DOHH2 (cell line): ENCODE measurements around the gene KATNIP.

ENCODE experiments used
- H3F3A ChIP-seq: fragments of 200-600 bp; sonication (generic), shearing (Covaris generic); 2 replicates; pipeline ENCODE4 v1.6.0; 2016; ENCODE audit warnings: antibody characterized with exemption, mild to moderate bottlenecking; ENCODE audit not compliant: control insufficient read depth, insufficient read depth
- H3K27ac ChIP-seq: fragments of 200-600 bp; sonication (generic); 2 replicates; pipeline ENCODE4 v1.5.1; 2014; ENCODE audit warnings: low read depth, mild to moderate bottlenecking, low read length, moderate library complexity
- H3K27me3 ChIP-seq: fragments of 200-600 bp; sonication (generic); 2 replicates; pipeline ENCODE4 v1.6.1; 2014; ENCODE audit warnings: mild to moderate bottlenecking, low read length, mixed read lengths; ENCODE audit not compliant: control insufficient read depth
- H3K36me3 ChIP-seq: fragments of 200-600 bp; sonication (generic); 2 replicates; pipeline ENCODE4 v1.6.1; 2014; ENCODE audit warnings: mild to moderate bottlenecking, low read length, moderate library complexity, mixed read lengths; ENCODE audit not compliant: control insufficient read depth
- H3K4me1 ChIP-seq: fragments of 200-600 bp; sonication (generic); 2 replicates; pipeline ENCODE4 v1.6.1; 2014; ENCODE audit warnings: mild to moderate bottlenecking, low read length, mixed read lengths; ENCODE audit not compliant: control insufficient read depth
- H3K4me2 ChIP-seq: fragments of 200-600 bp; sonication (generic); 2 replicates; pipeline ENCODE4 v1.6.0; 2014; ENCODE audit warnings: mild to moderate bottlenecking, low read length, moderate library complexity
- H3K4me3 ChIP-seq: fragments of 200-600 bp; sonication (generic); 2 replicates; pipeline ENCODE4 v1.5.1; 2014; ENCODE audit warnings: mild to moderate bottlenecking, low read length, mixed read lengths
- H3K79me2 ChIP-seq: fragments of 200-600 bp; sonication (generic); 2 replicates; pipeline ENCODE4 v1.6.1; 2014; ENCODE audit warnings: mild to moderate bottlenecking, low read length, mixed read lengths; ENCODE audit not compliant: control insufficient read depth
- H3K9me2 ChIP-seq: fragments of 200-600 bp; sonication (generic); replicated peaks from 2 replicates; pipeline ENCODE4 v1.6.1; 2014; ENCODE audit warnings: mild to moderate bottlenecking, low read length, mixed read lengths; ENCODE audit not compliant: control insufficient read depth
- H3K9me3 ChIP-seq: fragments of 200-600 bp; sonication (generic); 2 replicates; pipeline ENCODE4 v1.6.1; 2014; ENCODE audit warnings: antibody characterized with exemption, low read length, mixed read lengths; ENCODE audit not compliant: control insufficient read depth, insufficient read depth
- H4K20me1 ChIP-seq: fragments of 200-600 bp; sonication (generic); 2 replicates; pipeline ENCODE4 v1.6.0; 2014; ENCODE audit warnings: low read depth, mild to moderate bottlenecking, antibody characterized with exemption, low read length, moderate library complexity; ENCODE audit not compliant: control insufficient read depth, insufficient read depth
- EZH2phosphoT487 ChIP-seq: fragments of 200-600 bp; sonication (generic); IDR thresholded peaks from 2 replicates; pipeline ENCODE4 v1.6.1; 2017; ENCODE audit warnings: borderline replicate concordance, mild to moderate bottlenecking, antibody characterized with exemption, low read length, moderate library complexity, mixed read lengths
- TF ChIP-seq, protein P1 (sequence below): fragments of 200-600 bp; sonication (generic); IDR thresholded peaks from one replicate; pipeline ENCODE4 v1.5.1; 2014; ENCODE audit warnings: antibody characterized with exemption, mild to moderate bottlenecking, low read depth, low read length; ENCODE audit not compliant: poor library complexity, severe bottlenecking

The KATNIP gene

DNA sequence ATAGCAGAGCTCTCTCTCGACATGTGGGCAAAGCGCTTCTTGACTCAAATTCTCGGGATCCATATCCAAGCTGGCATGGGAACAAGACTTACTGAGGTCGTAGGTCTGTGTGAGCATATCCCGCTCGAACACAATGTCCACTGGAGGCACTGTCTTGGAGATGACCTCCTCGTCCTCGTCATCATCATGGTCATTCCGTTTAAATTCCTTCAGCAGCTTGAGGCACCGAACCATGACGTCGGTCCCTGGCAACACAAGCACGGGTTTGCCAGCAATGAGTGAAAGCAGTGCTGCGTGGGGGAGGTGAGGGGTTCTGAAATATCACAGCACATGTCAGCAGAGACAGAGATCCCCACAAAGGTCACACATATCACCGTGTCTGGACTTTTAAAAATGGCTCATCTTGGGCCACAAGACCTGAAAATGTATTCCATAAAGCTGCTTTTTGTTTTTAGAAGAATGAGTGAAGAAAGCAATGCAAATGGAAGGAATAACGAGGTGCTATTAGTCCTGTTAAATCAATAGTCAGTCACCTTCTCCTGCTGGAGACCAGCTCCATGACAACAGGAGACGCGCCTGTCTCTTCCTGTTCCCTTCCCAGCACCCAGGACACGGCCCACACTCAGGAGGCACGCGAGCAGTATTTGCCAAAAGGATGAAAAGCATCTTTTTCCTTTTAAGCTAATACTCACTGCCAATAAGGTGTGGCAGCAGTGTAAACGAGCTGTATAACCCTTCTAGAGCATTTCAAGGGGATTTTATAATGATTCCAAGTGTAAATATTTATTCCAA lies 38.1 kb upstream of the KATNIP start:
- no peak overlapping the region for H3K4me3 ChIP-seq
- no peak overlapping the region for H3K27ac ChIP-seq
- no peaks in the 10 kb centered on the region for H3K79me2 ChIP-seq
- no peaks in the 10 kb centered on the region for H3K9me2 ChIP-seq
- no peaks in the 10 kb centered on the region for H4K20me1 ChIP-seq
- TF ChIP-seq EZH2phosphoT487: no peak
- no peaks in the 10 kb centered on the region for H3K9me3 ChIP-seq
- H3K36me3 ChIP-seq: peaks cover 28% of the 10 kb centered on the region
- H3K4me2 ChIP-seq: no peak overlapping the region
- no peaks in the 10 kb centered on the region for H3F3A ChIP-seq
- H3K27me3 ChIP-seq: no peaks in the 10 kb centered on the region
- H3K4me1 ChIP-seq: no peaks in the 10 kb centered on the region

DNA sequence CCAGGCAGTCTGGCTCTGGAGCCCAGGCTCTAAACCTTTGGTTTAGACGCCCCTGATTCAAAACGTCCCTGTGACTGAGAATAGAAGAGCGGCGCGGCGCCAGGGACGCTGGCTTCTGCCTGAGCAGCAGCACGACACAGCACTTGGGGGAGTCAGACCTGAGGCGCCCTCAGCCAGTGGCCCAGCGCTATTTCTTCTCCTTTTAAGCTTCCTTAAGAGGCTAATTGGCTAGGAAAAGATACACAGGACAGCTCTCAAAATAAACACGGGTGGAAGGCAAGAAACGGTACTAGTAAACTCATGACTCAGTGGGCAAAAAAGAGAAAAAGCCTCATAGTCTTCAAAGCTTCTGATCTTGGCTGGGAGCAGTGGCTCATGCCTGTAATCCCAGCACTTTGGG lies 35.1 kb upstream of the KATNIP start:
- Histone ChIP-seq H3K4me3 (no peak overlapping the region), H3K4me2 (no peak overlapping the region), H3K27me3 (no peaks in the 10 kb centered on the region), H4K20me1 (no peaks in the 10 kb centered on the region), H3K79me2 (no peaks in the 10 kb centered on the region), H3K9me2 (no peaks in the 10 kb centered on the region), H3K27ac (no peak overlapping the region), H3F3A (no peaks in the 10 kb centered on the region), H3K4me1 (no peaks in the 10 kb centered on the region), H3K9me3 (no peaks in the 10 kb centered on the region), H3K36me3 (peaks cover 14% of the 10 kb centered on the region)
- no peak for TF ChIP-seq EZH2phosphoT487
- TF ChIP-seq, protein P1, sequence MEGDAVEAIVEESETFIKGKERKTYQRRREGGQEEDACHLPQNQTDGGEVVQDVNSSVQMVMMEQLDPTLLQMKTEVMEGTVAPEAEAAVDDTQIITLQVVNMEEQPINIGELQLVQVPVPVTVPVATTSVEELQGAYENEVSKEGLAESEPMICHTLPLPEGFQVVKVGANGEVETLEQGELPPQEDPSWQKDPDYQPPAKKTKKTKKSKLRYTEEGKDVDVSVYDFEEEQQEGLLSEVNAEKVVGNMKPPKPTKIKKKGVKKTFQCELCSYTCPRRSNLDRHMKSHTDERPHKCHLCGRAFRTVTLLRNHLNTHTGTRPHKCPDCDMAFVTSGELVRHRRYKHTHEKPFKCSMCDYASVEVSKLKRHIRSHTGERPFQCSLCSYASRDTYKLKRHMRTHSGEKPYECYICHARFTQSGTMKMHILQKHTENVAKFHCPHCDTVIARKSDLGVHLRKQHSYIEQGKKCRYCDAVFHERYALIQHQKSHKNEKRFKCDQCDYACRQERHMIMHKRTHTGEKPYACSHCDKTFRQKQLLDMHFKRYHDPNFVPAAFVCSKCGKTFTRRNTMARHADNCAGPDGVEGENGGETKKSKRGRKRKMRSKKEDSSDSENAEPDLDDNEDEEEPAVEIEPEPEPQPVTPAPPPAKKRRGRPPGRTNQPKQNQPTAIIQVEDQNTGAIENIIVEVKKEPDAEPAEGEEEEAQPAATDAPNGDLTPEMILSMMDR: no peak

DNA sequence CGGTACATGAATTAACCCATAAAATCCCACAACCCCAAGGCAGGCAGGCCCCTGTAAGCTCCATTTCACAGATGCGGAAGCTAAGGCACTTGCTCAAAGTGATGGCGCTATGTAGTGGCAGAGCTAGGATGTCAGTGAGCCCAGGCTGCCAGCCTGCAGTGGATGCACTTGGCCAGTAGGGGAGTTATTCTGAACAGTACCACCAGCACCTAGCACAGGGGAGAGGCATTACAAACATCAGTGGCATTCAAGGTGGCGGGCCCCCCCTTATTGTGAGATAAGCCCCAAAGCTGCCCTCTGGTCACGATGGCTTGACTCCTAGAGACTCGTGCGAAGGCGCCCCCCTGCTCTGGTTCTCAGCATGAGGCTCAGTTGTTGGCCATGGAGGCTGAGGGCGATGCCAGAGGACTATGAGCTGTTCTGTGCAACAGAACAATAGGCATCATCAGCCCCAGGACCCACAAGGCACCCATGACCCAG lies 34.0 kb upstream of the KATNIP start:
- H3K79me2 ChIP-seq: no peaks in the 10 kb centered on the region
- TF ChIP-seq EZH2phosphoT487: no peak
- TF ChIP-seq, protein P1: peak; percentile 86
- H3K36me3 ChIP-seq: peaks cover 11% of the 10 kb centered on the region
- no peak overlapping the region for H3K4me3 ChIP-seq
- no peaks in the 10 kb centered on the region for H3K9me2 ChIP-seq
- no peaks in the 10 kb centered on the region for H3F3A ChIP-seq
- H3K27me3 ChIP-seq: no peaks in the 10 kb centered on the region
- no peaks in the 10 kb centered on the region for H3K9me3 ChIP-seq
- no peaks in the 10 kb centered on the region for H3K4me1 ChIP-seq
- no peak overlapping the region for H3K27ac ChIP-seq
- H4K20me1 ChIP-seq: no peaks in the 10 kb centered on the region
- no peak overlapping the region for H3K4me2 ChIP-seq

DNA sequence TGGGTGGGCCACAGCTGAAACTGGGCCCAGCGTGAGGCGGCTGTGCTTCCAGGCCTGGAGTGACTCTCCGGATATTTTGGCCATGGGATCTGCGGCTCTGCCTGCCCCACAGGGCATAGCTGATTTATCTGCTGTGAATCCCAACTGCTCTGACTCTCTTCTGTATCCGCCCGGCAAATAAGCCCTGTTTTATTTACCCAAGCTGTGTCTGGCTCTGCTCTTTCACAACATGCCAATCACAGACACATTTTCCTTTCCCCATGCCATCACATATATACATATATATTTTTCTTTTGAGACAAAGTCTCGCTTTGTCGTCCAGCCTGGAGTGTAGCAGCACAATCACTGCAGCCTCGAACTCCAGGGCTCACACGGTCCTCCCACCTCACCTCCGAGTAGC lies 33.6 kb upstream of the KATNIP start:
- peaks cover 9% of the 10 kb centered on the region for H3K36me3 ChIP-seq
- no peaks in the 10 kb centered on the region for H4K20me1 ChIP-seq
- no peaks in the 10 kb centered on the region for H3K79me2 ChIP-seq
- no peaks in the 10 kb centered on the region for H3K9me2 ChIP-seq
- no peaks in the 10 kb centered on the region for H3K9me3 ChIP-seq
- no peaks in the 10 kb centered on the region for H3K27me3 ChIP-seq
- no peak overlapping the region for H3K27ac ChIP-seq
- no peaks in the 10 kb centered on the region for H3F3A ChIP-seq
- TF ChIP-seq, protein P1: no peak
- no peak for TF ChIP-seq EZH2phosphoT487
- no peaks in the 10 kb centered on the region for H3K4me1 ChIP-seq
- no peak overlapping the region for H3K4me3 ChIP-seq
- H3K4me2 ChIP-seq: no peak overlapping the region
